ENCODE results near the gene MNX1.

- TF ChIP-seq CTCF (IDR thresholded peaks at IDR 0.05; ENCODE audit: poor library complexity, severe bottlenecking): no peak
- TF ChIP-seq REST (IDR thresholded peaks at IDR 0.05; ENCODE audit: borderline replicate concordance): no peak
- TF ChIP-seq TAF1 (IDR thresholded peaks at IDR 0.05; ENCODE audit: low read depth): no peak
- no peak for TF ChIP-seq RAD21 (conservative IDR thresholded peaks at IDR 0.05)
- peak; percentile 98 for TF ChIP-seq EZH2 (IDR thresholded peaks at IDR 0.05; ENCODE audit: borderline replicate concordance, insufficient read depth, low read length, poor library complexity, severe bottlenecking)
- no peak for TF ChIP-seq EP300 (conservative IDR thresholded peaks at IDR 0.05; ENCODE audit: poor library complexity, severe bottlenecking)
Measured at GRCh38 chr7:157005456-157006204, 4.8 kb downstream of the MNX1 start.

Measured in neural cell (in vitro differentiated cells).